Loucy (cell line): Measurements from ENCODE around the gene GFER.

Source experiments
- CTCF ChIP-seq: fragments of 200-600 bp; sonication (generic); conservative IDR thresholded peaks from 2 replicates; pipeline ENCODE4 v1.5.1; 2014; ENCODE audit warnings: mild to moderate bottlenecking, antibody characterized with exemption, low read length
- EZH2phosphoT487 ChIP-seq: fragments of 200-600 bp; IDR thresholded peaks from 2 replicates; pipeline ENCODE4 v1.6.1; 2018; ENCODE audit warnings: antibody characterized with exemption, mild to moderate bottlenecking, moderate library complexity, borderline replicate concordance

GRCh38 chr16:1946495-1947368 is 37.3 kb upstream of the GFER start:
- TF ChIP-seq EZH2phosphoT487 (no peak), CTCF (no peak)
